Fibroblast of the aortic adventitia (primary cell): ENCODE results near the gene TRH. TPM values are rescaled to one million over a fixed set of nuclear protein-coding genes. Genes with fewer than 3 reads are reported as not detected.

Experiments
- DNase-seq: peaks from one replicate; pipeline ENCODE4 v3.0.0-alpha.2; 2010; ENCODE audit warnings: low read depth
- H3K4me3 ChIP-seq: 2 replicates; pipeline ENCODE4 v1.5.1; 2011; ENCODE audit warnings: low read depth, mild to moderate bottlenecking, control low read depth, low read length, moderate library complexity
- CTCF ChIP-seq: IDR thresholded peaks from 2 replicates; pipeline ENCODE4 v1.5.1; 2011; ENCODE audit warnings: mild to moderate bottlenecking, low read length, control low read depth, inconsistent platforms; ENCODE audit not compliant: insufficient read depth
- total RNA-seq: library from RNA; depleted of rRNA; stranded (reverse); fragments of >200 nt; gene quantifications from 2 replicates; pipeline ENCODE4 v1.2.3, GENCODE V29; 2012; ENCODE audit warnings: low replicate concordance

Gene TRH
- total RNA-seq, 1 donor = not detected

GRCh38 chr3:129958755-129959154, 15.8 kb upstream of the TRH start:
- DNase-seq = no peak
- H3K4me3 ChIP-seq = no peak overlapping the region
- TF ChIP-seq CTCF = no peak

GRCh38 chr3:129961141-129961541, 13.4 kb upstream of the TRH start:
- no peak for DNase-seq
- H3K4me3 ChIP-seq = no peak overlapping the region
- TF ChIP-seq CTCF = no peak

- no peak for TF ChIP-seq CTCF
- DNase-seq = no peak
- H3K4me3 ChIP-seq = no peak overlapping the region
Measured at GRCh38 chr3:129962600-129962999, 11.9 kb upstream of the TRH start.

GRCh38 chr3:129965937-129966336, 8.6 kb upstream of the TRH start:
- H3K4me3 ChIP-seq = no peak overlapping the region
- no peak for DNase-seq
- no peak for TF ChIP-seq CTCF

- DNase-seq = no peak
- no peak for TF ChIP-seq CTCF
- no peak overlapping the region for H3K4me3 ChIP-seq
Measured at GRCh38 chr3:129966876-129967275, 7.6 kb upstream of the TRH start.

- TF ChIP-seq CTCF = no peak
- no peak for DNase-seq
- H3K4me3 ChIP-seq = no peak overlapping the region
Measured at GRCh38 chr3:129967761-129968160, 6.8 kb upstream of the TRH start.

- no peak overlapping the region for H3K4me3 ChIP-seq
- no peak for DNase-seq
- TF ChIP-seq CTCF = no peak
Measured at GRCh38 chr3:129971351-129972052, 3.0 kb upstream of the TRH start.
